ENCODE results near the gene TTLL11. TPM values are rescaled to one million over a fixed set of nuclear protein-coding genes. Genes with fewer than 3 reads are reported as not detected.

TTLL11 gene
- total and polyA plus RNA-seq, 2 of the 8 experiments (the other 6 are each of a cell fraction or from before 2014, with no cell fraction given) = 0.56 to 0.80 TPM

DNA sequence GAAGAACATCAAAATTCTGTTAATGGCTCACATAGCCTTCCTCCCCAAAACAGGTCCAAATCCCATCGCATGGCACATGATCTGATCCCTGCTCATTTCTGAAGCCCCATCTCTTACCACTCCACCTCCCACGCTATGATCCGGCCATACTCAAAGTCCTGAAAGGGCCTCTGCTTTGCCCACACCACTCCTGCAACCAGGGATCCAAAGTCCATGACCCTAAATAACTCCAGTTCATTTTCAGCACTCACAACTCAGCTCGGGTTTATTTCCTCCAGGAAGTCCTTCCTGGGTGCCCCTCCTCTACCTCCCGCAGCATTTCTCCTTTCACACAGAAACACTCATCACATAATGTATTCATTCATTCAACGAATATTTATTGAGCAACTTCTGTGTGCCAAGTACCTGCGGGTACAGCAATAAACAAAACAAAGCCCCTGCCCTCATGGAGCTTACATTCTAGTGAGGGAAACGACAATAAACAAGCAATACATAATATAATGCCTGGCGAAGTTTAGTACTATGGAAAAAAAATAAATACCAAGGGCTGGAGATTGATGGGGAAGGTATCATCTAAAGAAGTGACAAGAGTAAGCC is 2.7 kb downstream of the TTLL11 start:
- ChIA-PET POLR2A (ENCODE audit: partially characterized antibody) (no interaction called here), CTCF (ENCODE audit: partially characterized antibody) (interaction anchor here (1.2 to 8.1 kb wide), 2 partner anchors 33 to 66 kb away, joined by 3 to 50 read pairs; no protein-coding TSS in a partner anchor)
- Histone ChIP-seq H3K27ac (ENCODE audit: low read depth, low read length) (no peak overlapping the region), H2BK15ac (ENCODE audit: low read length) (no peak overlapping the region), H3K56ac (replicated peaks; ENCODE audit: insufficient read length, low read depth, low read length) (no peak overlapping the region), H3K27me3 (replicated peaks in 1 of 4; ENCODE audit: control insufficient read depth in 3 of 4, extremely low read depth in 1 of 4, insufficient read depth in 3 of 4, low read length in 3 of 4) (peaks cover 0 to 19% (median 13%) of the 10 kb centered on the region in 4 experiments; a peak in 5 of 7 replicates), H3K36me3 (ENCODE audit: control insufficient read depth in 2 of 4, insufficient read depth in 4 of 4, low read length in 3 of 4) (no peaks in the 10 kb centered on the region), H3K4me2 (ENCODE audit: insufficient read depth in 1 of 2, low read depth in 2 of 2, low read length in 2 of 2) (no peak overlapping the region), H3K9ac (replicated peaks in 1 of 4; ENCODE audit: extremely low read depth in 1 of 4, low read depth in 3 of 4, low read length in 3 of 4) (no peak overlapping the region), H3K79me2 (ENCODE audit: control insufficient read depth in 1 of 2, insufficient read depth in 2 of 2, low read length in 2 of 2) (no peaks in the 10 kb centered on the region), H4K8ac (ENCODE audit: extremely low read depth, insufficient read depth, low read length) (no peak overlapping the region), H3K9me3 (ENCODE audit: insufficient read depth in 2 of 2, low read depth in 1 of 2, low read length in 1 of 2) (no peaks in the 10 kb centered on the region), H4K5ac (ENCODE audit: insufficient read length, low read depth, low read length) (no peak overlapping the region), H3K4me1 (replicated peaks in 1 of 4; ENCODE audit: control insufficient read depth in 3 of 4, insufficient read depth in 4 of 4, low read length in 3 of 4) (peaks cover 0 to 6% (median 0%) of the 10 kb centered on the region in 4 experiments; a peak in 4 of 7 replicates), H3K4me3 (ENCODE audit: extremely low read depth in 1 of 4, insufficient read depth in 2 of 4, low read depth in 3 of 4, low read length in 4 of 4) (no peak overlapping the region), H3K4ac (replicated peaks; ENCODE audit: insufficient read length, low read depth, low read length) (no peak overlapping the region), H3K79me1 (ENCODE audit: low read depth, low read length) (no peaks in the 10 kb centered on the region), H2BK12ac (ENCODE audit: low read depth, low read length) (no peak overlapping the region), H3K14ac (ENCODE audit: insufficient read length) (no peak overlapping the region), H2BK20ac (ENCODE audit: low read length) (no peak overlapping the region), H3K18ac (ENCODE audit: extremely low read depth, low read length) (no peak overlapping the region), H2AK5ac (ENCODE audit: low read depth, low read length) (no peak overlapping the region), H3K23ac (ENCODE audit: insufficient read length) (no peak overlapping the region), H3K23me2 (ENCODE audit: low read depth, low read length) (peaks cover 9% of the 10 kb centered on the region; the same call in 1 of the 2 replicates), H4K91ac (replicated peaks; ENCODE audit: insufficient read length, low read length) (no peak overlapping the region), H2BK5ac (ENCODE audit: low read depth, low read length) (no peak overlapping the region), H4K20me1 (replicated peaks in 1 of 2; ENCODE audit: control insufficient read depth in 1 of 2, insufficient read depth in 2 of 2, low read length in 2 of 2) (no peaks in the 10 kb centered on the region), H2AFZ (ENCODE audit: low read length) (no peak overlapping the region), H2BK120ac (replicated peaks; ENCODE audit: low read depth, low read length) (no peak overlapping the region)
- TF ChIP-seq CHD1 (IDR thresholded peaks at IDR 0.05; ENCODE audit: low read depth, low read length) (no peak), RNF2 (IDR thresholded peaks at IDR 0.05; ENCODE audit: borderline replicate concordance, low read depth, low read length, missing control alignments, poor library complexity, severe bottlenecking) (no peak), CBX5 (IDR thresholded peaks at IDR 0.05; ENCODE audit: low read depth, low read length) (no peak), SIN3A (conservative IDR thresholded peaks at IDR 0.05 in 1 of 2, IDR thresholded peaks at IDR 0.05 in 1 of 2; ENCODE audit: low read depth in 1 of 2, low read length in 2 of 2) (no peak), BRCA1 (IDR thresholded peaks at IDR 0.05; ENCODE audit: low read depth, low read length) (no peak), BACH1 (IDR thresholded peaks at IDR 0.05; ENCODE audit: low read length) (no peak), SIRT6 (IDR thresholded peaks at IDR 0.05; ENCODE audit: low read length) (no peak)
- TF ChIP-seq, protein P1, sequence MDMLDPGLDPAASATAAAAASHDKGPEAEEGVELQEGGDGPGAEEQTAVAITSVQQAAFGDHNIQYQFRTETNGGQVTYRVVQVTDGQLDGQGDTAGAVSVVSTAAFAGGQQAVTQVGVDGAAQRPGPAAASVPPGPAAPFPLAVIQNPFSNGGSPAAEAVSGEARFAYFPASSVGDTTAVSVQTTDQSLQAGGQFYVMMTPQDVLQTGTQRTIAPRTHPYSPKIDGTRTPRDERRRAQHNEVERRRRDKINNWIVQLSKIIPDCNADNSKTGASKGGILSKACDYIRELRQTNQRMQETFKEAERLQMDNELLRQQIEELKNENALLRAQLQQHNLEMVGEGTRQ (IDR thresholded peaks at IDR 0.05; ENCODE audit: low read length) = no peak
- FAIRE-seq (no peak), DNase-seq (ENCODE audit: low read depth in 1 of 2, low spot score in 2 of 2) (no peak)
- 77% methylated on average over 9 of the region's 9 CpGs; no CpG with 5 or more reads in 1 of the 2 experiments for WGBS, 2 experiments (ENCODE audit: extremely low coverage in 1 of 2, insufficient coverage in 1 of 2, insufficient read length in 1 of 2, insufficient replicate concordance in 2 of 2, low coverage in 1 of 2, low lambda C conversion rate in 2 of 2, missing lambda C conversion rate in 1 of 2)

All from H1 (cell line).